Lower lobe of right lung (tissue), 2 donors: ENCODE data around the gene HOXA5. TPM values are rescaled to one million over a fixed set of nuclear protein-coding genes. Genes with fewer than 3 reads are reported as not detected.

Experiments
- ATAC-seq, 2 donors: fragments of 200-7000 bp; cut with Tn5 transposase; one replicate each; pipeline ENCODE4 v1.9.1; 2020 to 2022; ENCODE audit warnings: mild to moderate bottlenecking in 2 of 2, moderate library complexity in 2 of 2
- DNase-seq: peaks from one replicate; pipeline ENCODE4 v3.0.0-alpha.2; 2020
- H3K27ac ChIP-seq: fragments of 200-600 bp; one replicate; pipeline ENCODE4 v1.8.0; 2022
- H3K27me3 ChIP-seq: fragments of 200-600 bp; one replicate; pipeline ENCODE4 v1.8.0; 2022; ENCODE audit warnings: low read depth
- H3K36me3 ChIP-seq: fragments of 200-600 bp; one replicate; pipeline ENCODE4 v1.8.0; 2022; ENCODE audit warnings: mild to moderate bottlenecking
- H3K4me1 ChIP-seq: fragments of 200-600 bp; one replicate; pipeline ENCODE4 v1.8.0; 2022
- H3K4me3 ChIP-seq: fragments of 200-600 bp; one replicate; pipeline ENCODE4 v1.8.0; 2022; ENCODE audit warnings: mild to moderate bottlenecking
- H3K9me3 ChIP-seq: fragments of 200-600 bp; one replicate; pipeline ENCODE4 v1.8.0; 2022
- intact Hi-C: fragments of 100-400 bp; cut with DNase I; formaldehyde crosslinking; loops from one replicate; pipeline ENCODE4 v1.11.0; 2022
- total RNA-seq: library from RNA; stranded (reverse); fragmentation: NEBNext Ultra II Directional; extraction: Animal tissue kit (Norgen Biotek cat#: 25700); gene quantifications from one replicate; pipeline ENCODE4 v1.2.1, GENCODE V29; 2021
- TF ChIP-seq, protein P1 (sequence below): fragments of 200-600 bp; IDR thresholded peaks from one replicate; pipeline ENCODE4 v1.8.0; 2022; ENCODE audit warnings: antibody characterized with exemption, mild to moderate bottlenecking
- donor health status: DM: no; HTN: yes; CAD: no; lungs with severe emphysema.

Gene HOXA5
- total RNA-seq, 1 donor from 2014 or later = 16.0 TPM

DNA sequence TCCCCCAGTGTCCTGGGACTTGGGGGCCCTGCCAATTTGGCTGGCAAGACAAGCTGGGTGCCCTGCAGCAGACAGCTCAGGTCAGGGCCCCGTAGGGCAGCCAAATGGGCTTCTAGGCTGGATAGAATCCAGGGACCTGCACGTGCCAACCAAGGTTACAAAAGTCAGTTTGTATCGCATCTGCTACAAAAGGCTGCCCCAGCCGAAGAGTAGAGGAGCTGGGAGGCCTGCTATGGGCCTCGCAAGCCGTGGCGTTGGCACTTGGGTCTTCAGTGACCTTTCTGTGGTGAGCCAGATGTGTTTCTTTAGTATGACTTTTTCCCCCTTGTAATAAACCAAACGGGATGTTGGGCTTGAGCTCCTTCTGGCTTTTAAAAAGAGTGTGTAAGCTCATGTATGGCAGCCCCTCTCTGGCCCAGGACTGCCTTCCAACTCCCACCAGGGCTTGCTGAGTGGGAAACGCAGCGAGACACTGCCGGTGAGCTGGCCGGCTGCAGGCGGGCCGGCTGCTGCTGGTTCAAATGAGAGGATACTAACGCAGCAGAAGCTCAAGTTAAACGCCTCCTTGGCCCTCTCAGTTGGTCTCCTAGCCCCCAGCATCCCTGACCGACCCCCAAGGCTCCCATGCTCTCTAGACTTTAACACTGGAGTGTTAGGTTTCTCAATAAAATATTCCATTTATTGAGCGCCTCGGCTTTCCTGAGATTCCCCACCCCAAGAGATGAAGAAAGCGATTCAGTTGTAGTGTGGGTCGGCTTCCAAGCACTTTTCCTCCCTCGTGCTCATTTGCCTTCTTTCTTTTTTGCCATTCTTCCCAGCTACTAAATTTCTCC, 33.7 kb upstream of the HOXA5 start:
- intact Hi-C loops = no loop called here
- Histone ChIP-seq H3K36me3 (no peaks in the 10 kb centered on the region), H3K27me3 (peaks cover 99% of the 10 kb centered on the region), H3K27ac (no peak overlapping the region), H3K4me3 (no peak overlapping the region), H3K4me1 (peaks cover 32% of the 10 kb centered on the region), H3K9me3 (no peaks in the 10 kb centered on the region)
- DNase-seq (peak; percentile 34), ATAC-seq (no peak)
- TF ChIP-seq, protein P1, sequence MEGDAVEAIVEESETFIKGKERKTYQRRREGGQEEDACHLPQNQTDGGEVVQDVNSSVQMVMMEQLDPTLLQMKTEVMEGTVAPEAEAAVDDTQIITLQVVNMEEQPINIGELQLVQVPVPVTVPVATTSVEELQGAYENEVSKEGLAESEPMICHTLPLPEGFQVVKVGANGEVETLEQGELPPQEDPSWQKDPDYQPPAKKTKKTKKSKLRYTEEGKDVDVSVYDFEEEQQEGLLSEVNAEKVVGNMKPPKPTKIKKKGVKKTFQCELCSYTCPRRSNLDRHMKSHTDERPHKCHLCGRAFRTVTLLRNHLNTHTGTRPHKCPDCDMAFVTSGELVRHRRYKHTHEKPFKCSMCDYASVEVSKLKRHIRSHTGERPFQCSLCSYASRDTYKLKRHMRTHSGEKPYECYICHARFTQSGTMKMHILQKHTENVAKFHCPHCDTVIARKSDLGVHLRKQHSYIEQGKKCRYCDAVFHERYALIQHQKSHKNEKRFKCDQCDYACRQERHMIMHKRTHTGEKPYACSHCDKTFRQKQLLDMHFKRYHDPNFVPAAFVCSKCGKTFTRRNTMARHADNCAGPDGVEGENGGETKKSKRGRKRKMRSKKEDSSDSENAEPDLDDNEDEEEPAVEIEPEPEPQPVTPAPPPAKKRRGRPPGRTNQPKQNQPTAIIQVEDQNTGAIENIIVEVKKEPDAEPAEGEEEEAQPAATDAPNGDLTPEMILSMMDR = no peak

DNA sequence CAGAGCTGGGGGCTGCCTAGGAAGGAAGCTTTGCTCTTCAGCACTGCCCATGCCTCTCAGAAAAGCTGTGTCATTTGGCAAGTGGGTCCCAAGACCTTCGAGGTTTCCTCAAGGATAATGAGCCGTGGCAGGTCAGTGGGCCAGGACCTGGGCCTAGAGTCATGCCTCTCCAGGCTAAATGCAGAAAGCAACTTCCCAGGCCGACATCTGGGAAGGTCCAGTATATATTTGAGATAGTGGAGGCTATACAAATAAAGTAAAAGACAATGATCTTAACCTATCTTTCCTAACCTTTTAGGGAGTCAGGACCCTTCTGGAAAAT, 33.0 kb upstream of the HOXA5 start:
- Histone ChIP-seq H3K27me3 (peaks cover 99% of the 10 kb centered on the region), H3K9me3 (no peaks in the 10 kb centered on the region), H3K36me3 (no peaks in the 10 kb centered on the region), H3K27ac (no peak overlapping the region), H3K4me3 (no peak overlapping the region), H3K4me1 (peaks cover 36% of the 10 kb centered on the region)
- ATAC-seq (no peak), DNase-seq (no peak)
- intact Hi-C loops = no loop called here
- TF ChIP-seq, protein P1 = no peak

DNA sequence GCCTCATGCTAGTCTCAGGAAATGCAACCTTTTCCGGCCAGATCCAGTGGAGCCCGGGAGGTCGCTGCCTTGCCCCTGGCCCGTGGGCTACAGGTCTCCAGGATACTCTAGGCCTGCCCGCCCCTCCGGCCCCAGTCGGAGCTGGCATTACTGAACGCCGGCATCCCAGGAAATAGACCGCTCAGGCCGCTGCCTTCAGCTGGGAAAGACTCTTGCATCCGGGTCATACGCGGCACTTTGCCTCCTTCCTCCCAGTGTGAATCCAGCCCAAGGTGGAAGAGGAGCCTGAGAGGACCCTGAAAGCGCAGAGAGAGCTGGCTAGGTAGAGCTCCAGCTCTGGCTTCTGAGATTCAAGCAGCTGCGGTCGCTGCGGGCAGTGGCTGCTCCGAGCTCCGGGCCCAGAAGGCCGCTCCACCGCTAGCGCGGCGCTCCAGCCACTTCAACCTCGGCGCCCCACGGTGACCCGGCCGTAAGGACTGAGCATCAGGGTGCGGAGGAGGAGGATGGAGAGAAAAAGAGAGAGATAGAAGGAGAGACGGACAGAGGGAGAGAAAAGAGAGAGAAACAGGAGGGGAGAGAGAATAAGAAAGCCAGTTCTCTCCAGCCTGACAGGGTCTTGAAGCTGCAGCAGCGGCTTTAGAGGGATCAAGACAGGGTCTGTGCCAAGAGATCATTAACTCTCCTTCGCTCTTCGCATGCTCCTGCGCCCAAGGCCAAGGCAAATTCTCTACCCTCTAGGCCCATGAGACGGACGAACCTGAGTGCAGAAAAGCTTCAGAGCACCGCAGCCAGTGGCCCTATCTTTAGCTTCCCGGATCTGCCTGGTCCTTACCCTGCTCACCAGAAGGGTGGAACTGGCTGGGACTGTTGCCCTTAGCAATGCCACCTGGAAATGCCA, 32.4 kb upstream of the HOXA5 start:
- no peak overlapping the region for H3K4me3 ChIP-seq
- ATAC-seq (no peak), DNase-seq (peak; percentile 12)
- H3K27ac ChIP-seq = no peak overlapping the region
- TF ChIP-seq, protein P1 = no peak
- peaks cover 100% of the 10 kb centered on the region for H3K27me3 ChIP-seq
- H3K9me3 ChIP-seq = no peaks in the 10 kb centered on the region
- intact Hi-C loops = no loop called here
- peaks cover 36% of the 10 kb centered on the region for H3K4me1 ChIP-seq
- H3K36me3 ChIP-seq = no peaks in the 10 kb centered on the region

DNA sequence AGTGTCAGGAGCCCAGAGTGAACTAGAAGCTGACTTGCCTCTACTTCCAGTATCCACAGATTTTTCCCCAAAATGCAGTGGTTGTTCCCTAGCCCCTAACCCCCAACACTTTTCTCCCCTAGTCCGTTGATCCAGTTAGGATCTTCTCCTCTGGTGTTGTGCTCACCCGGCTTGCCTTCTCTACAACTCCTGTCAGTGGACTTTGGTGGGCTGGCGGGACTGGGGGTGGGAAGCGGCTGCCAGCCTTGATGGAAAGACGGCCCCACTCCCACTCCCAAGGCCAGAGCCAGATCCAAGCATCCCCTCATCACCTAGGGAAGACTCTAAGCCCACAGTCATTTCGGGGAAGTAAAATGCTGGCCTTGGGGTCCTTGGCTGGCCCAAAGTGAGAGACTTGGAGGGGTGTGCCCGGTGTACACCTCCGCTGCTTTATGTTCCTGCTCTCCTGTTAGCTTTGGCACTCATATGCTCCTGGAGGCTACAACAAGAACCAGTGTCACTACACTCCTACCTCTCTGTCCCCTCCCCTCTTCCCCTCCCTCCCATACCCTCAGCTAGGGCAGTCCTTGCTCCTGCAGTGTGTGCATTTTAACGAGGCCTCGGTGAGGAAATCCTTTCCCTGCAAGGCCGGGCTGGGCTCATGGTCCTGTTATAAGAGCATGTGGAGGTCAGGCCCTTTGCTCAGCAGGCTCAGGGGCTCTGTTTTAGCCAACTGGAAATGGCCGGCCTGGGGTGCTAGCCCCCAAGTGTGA, 31.6 kb upstream of the HOXA5 start:
- Histone ChIP-seq H3K9me3 (no peaks in the 10 kb centered on the region), H3K36me3 (no peaks in the 10 kb centered on the region), H3K27ac (no peak overlapping the region), H3K4me3 (no peak overlapping the region), H3K4me1 (peaks cover 38% of the 10 kb centered on the region), H3K27me3 (peaks cover 100% of the 10 kb centered on the region)
- intact Hi-C loops = no loop called here
- ATAC-seq (no peak), DNase-seq (no peak)
- TF ChIP-seq, protein P1 = no peak
